Measurements from ENCODE around the gene RBM15B.
"Not testable (repeated sequence)": the region's sequence is repeated elsewhere in the genome, so short reads cannot be mapped to it uniquely, and the experiment has no call there.

The RBM15B gene, protein sequence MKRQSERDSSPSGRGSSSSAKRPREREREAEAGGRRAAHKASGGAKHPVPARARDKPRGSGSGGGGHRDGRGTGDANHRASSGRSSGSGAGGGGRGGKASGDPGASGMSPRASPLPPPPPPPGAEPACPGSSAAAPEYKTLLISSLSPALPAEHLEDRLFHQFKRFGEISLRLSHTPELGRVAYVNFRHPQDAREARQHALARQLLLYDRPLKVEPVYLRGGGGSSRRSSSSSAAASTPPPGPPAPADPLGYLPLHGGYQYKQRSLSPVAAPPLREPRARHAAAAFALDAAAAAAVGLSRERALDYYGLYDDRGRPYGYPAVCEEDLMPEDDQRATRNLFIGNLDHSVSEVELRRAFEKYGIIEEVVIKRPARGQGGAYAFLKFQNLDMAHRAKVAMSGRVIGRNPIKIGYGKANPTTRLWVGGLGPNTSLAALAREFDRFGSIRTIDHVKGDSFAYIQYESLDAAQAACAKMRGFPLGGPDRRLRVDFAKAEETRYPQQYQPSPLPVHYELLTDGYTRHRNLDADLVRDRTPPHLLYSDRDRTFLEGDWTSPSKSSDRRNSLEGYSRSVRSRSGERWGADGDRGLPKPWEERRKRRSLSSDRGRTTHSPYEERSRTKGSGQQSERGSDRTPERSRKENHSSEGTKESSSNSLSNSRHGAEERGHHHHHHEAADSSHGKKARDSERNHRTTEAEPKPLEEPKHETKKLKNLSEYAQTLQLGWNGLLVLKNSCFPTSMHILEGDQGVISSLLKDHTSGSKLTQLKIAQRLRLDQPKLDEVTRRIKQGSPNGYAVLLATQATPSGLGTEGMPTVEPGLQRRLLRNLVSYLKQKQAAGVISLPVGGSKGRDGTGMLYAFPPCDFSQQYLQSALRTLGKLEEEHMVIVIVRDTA

DNA sequence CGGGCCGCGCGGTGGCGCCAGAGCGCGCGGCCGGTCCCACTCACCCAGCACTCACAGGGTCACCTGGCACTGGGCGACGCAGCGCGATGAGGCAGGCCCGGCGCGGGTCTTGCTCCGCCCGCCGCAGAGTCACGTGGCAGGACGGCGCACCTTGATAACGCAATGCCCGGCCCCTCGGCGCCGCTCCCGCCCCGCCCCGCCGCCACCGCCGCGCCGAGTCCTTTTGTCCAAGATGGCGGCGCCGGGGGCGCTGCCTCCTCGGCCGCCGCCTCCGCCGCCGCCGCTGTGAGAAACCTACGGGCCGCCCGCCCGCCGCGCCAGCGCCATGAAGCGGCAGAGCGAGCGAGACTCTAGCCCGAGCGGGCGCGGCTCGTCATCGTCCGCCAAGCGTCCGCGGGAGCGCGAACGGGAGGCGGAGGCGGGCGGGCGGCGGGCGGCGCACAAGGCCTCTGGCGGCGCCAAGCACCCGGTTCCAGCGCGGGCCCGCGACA is at the start of gene RBM15B:
RBM15B (plus strand) TSS at position 211 of the 491 bp plus-strand sequence; CDS start at position 326, 115 bp downstream.
- DNase-seq, result peak; percentile 79

DNA sequence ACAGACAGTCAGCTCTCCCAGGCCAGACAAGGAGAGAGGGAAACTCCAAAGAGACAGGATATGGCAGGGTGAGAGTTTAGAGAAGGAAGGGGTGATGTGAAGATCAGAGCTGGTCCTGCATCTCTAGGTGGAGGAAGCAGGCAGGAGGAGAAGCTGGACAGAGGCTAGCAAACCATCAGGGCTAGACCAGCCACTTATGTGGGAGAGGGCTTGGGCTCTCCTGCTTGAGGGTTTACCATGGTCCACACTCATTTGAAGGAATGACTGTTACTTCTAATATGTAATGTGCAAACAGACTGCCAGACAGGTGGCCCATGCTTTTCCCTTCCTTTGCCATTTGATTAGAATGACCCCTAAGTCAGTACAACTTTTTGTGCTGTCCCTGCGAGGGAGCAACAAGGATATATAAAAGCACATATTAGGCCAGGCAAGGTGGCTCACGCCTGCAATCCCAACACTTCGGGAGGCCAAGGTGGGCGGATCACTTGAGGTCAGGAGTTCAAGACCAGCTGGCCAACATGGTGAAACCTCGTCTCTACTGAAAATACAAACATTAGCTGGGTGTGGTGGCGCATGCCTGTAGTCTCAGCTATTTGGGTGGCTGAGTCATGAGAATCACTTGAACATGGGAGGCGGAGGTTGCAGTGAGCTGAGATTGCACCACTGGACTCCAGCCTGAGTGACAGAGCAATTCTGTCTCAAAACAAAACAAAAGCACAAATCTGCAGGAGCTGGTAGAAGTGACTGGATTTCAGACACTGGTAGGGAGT is 47.0 kb upstream of the RBM15B start:
- no peak for DNase-seq

DNA sequence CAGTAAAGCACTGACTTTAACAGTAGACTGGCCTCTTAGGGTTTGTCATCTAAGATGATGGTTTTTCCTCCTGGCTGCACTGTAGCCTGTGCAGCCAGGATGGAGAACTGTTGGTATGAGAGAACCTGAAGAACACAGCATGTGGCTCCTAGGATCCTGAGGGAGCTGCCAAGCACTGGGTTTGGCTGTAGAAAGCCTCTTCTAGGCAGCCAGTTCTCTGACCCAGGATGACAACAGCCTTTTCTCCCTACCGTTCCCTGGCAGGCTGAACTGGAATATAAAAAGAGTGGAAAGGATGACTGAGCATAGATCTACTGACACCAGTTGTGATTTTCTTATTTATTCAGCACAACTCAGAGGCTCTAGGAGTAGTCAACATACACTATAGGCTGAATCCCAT is 40.3 kb upstream of the RBM15B start:
- no peak for DNase-seq

DNA sequence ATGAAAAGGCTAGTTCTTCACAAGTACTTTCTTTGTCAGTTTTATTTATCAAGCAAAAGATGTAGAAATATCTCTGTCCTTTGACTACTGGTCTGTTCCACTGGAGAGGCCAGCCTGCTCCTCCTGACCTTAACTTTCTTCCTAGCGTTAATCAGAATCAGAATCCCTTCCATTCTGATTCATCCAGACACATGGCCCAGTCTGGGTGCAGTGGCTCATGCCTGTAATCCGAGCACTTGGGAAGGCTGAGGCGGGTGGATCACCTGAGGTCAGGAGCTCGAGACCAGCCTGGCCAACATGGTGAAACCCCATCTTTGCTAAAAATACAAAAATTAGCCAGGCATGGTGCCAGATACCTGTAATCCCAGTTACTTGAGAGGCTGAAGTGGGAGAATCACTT is 38.0 kb upstream of the RBM15B start:
- no peak for DNase-seq

DNA sequence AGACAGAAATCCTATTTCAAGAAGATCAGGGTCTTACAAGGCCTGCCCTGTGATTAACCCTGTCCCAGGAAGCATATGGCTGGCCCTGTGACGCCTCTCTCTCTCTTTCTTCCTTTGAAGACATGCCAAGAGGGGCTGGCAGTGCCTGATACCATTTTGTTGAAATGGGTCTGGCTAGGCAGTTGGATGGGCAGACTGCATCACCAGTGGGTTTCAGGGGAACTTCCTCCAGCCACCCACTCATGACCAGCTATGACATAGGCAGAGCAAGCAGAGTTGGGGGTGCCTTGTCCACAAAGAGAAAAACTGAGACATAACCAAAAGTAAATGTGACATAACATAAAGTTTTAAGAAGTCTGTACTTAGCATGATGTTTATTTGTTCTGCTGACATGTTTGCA is 37.4 kb upstream of the RBM15B start:
- no peak for DNase-seq

DNA sequence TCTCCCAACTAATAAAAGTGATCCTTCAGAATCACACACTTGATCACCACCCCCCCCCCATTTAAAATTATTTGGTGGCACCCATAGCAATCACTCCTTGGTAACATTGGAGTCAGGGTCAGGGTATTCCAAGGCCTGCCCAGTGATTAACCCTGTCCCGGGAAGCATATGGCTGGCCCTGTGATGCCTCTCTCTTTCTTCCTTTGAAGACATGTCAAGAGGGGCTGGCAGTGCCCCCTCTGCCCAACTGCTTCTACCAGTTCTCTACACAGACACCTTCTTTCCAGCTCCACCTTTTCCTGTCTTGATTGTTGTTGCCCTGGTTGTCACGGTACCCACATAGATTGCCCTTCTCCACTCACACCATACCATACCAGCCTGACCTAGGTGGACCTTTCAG is 36.9 kb upstream of the RBM15B start:
- DNase-seq, result no peak

DNA sequence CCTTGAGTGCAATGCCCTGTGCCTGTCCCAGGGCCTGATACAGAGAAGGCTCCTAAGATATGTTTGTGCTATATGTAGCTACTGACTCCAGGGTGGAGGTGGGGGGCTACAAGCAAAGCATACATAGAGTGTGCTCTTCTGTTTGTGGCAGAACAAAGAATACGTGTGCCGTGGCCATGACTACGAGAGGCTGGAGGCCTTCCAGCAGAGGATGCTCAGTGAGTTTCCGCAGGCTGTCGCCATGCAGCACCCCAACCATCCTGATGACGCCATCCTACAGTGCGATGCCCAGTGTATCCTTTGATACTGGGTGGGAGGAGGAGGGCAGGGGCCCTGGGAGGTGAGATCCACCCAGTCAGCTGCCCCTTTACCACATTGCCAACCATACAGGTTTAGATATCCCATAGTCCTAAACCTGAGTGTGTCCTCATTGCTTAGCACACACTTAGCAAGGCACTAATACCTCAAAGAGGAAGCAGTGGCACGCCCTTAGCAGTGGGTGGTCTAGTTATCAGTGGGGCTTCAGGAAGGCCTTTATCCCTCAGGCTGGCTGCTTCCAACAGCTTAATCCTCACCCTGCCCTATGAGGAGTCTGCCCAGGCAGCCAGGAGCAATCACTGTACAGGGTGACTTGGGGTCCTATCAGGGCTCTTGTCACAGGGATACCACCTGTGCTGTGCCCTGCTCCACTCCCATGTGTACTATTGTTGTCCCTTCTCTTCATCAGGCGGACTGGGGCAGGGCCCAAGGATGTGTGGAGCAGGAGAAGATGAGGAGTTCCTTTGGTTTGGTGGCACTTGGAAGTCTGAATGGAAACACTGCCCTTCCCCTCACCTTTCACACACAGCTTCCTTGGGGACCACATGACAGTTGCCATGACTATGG is 36.1 kb upstream of the RBM15B start:
- no peak for DNase-seq

DNA sequence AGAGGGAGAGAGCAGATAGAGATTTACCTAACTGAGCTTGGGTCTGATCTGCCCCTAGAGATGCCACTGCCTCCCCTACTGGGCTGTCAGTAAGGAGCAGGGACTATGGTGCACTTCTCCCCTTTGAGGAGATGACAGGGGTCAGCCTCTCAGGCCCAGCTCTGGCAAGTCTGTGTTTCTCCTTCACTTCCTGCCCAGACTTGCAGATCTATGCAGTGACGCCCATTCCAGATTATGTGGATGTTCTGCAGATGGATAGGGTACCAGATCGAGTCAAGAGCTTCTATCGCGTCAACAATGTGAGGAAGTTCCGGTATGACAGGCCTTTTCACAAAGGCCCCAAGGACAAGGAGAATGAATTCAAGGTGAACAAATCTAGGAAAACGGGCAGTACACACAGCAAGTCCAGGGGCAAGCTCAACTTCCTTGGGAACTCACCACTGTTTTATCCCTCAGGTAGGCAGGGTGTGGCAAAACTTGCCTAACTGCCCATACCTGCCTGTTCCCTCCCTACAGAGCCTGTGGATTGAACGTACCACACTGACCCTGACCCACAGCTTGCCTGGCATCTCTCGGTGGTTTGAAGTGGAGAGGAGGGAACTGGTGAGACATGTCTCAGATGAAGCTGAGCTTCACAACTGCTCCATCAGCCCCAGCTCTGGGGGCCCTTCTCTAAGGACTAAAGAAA is 35.0 kb upstream of the RBM15B start:
- DNase-seq, result no peak

DNA sequence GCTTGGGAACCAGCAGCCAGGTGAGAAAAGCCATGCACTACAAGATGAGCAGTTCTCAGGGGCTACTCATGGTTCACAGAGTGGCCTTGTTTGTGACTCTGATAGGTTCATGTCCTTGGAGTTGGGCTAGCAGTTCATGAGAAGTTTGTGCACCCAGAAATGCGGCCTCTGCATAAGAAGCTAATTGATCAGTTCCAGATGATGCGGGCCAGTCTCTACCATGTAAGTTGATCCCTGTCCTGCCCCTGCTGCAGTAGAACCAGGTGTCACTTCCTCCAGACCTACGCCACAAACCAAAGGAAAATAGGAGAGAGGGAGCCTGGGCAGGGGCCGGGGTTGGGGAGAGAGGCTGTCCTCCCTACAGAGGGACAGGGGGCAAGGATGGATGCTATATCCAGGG is 33.2 kb upstream of the RBM15B start:
- DNase-seq, result no peak

DNA sequence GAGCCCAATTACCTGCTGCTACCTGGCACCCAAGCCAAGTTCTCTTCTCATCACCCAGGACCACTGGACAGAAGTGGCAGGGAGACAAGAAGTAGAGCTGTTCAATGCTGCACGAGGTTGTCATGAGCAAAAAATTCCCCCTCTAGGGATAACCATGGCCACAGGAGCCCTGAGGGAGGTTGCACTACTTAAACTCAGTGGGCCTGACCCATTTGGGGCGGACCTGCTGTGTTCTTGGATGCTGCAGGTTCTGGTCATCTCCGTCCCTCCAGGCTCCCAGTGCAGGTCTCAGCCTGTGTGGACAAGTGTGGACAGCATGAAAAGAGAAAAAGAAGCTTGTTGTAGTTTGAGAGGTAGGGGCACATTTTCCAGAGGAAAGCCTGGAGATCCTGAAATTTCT is 32.1 kb upstream of the RBM15B start:
- DNase-seq, result no peak

DNA sequence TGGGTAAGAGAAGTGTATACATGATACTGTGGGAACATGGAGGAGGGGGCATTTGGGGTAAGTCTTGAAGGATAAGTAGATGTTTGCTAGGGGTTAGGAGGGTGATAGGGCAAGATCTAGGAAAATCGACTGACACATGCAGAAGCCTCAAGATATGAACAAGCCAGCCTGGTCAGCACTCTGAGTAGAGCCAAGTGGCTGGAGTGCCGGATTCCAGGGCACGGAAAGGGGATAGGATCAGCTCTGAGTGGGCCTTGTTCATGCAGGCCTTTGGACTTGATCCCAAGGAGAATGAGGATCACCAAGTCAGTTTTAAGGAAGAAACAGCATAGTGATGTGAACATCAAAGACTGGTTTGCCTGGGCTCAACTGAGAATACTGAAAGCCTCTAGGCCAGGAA is 30.3 kb upstream of the RBM15B start:
- DNase-seq, result no peak

DNA sequence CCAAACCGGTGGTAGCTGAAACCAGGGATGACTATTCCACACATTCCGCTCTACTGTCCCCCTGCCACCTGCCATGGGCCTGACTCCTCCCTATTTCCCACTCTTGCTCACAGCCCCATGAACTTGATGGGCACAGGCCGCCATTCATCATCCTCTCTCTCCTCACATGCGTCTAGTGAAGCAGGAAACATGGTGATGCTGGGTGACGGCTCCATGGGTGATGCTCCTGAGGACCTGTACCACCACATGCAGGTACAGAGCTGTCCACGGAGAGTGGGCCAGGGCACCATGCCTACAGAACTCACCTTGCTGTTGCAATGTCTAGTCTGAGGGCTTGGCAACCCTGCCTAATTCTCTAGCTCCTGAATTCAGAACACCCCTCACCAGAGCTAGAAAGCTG is 29.3 kb upstream of the RBM15B start:
- no peak for DNase-seq

DNA sequence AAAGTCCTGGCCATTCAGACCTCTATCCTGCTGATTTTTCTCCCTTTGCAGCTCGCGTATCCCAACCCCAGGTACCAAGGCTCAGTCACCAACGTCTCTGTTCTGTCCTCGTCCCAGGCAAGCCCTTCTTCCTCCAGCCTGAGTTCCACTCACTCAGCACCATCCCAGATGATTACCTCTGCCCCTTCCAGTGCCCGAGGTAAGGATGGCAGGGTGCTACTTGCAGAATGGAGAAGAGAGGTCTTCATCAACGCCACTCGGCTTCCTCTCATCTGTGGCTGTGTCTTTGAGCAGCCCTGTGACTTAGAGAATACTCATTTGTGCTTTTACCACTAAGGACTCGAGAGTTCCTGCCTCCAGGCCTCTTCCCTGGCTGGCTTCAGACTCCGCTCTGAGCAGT is 28.6 kb upstream of the RBM15B start:
- no peak for DNase-seq

DNA sequence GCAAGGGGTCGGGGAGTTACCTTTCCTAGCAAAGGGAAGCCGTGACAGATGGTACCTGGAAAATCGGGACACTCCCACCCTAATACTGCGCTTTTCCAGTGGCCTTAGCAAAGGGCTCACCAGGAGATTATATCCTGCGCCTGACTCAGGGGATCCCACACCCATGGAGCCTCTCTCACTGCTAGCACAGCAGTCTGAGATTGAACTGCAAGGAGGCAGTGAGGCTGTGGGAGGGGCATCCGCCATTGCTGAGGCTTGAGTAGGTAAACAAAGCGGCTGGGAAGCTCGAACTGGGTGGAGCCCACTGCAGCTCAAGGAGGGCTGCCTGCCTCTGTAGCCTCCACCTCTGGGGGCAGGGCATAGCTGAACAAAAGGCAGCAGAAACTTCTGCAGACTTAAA is 22.8 kb upstream of the RBM15B start:
- not testable (repeated sequence) for DNase-seq

DNA sequence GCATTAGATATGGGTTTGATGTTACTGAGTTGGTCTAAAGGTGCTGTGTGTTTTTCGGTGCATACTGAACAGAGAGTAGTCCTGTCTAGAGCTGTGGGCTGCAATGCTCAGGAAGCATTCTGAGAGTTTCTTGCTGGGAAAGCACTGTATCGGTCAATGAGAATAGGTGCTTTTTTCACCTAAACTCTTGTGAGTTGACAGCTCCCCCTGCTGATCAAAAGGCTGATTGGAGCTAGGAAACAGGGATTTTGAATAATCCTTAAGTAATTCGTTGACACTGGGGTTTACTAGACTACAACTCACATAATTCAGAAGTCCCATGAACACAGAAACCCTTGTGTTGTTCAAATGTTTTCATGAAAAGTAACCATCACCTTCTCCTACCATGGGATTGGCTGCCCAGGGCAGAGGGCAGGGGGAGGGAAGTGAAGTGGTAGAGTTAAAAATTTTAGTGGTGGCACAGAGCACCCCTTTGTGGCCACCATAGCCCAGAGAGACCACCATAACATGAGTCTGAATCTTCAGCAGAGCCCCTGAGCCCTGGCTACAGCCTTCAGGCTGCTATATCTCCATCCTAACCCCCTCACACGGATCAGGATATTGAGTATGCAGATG is 19.0 kb upstream of the RBM15B start:
- peak; percentile 54 for DNase-seq

DNA sequence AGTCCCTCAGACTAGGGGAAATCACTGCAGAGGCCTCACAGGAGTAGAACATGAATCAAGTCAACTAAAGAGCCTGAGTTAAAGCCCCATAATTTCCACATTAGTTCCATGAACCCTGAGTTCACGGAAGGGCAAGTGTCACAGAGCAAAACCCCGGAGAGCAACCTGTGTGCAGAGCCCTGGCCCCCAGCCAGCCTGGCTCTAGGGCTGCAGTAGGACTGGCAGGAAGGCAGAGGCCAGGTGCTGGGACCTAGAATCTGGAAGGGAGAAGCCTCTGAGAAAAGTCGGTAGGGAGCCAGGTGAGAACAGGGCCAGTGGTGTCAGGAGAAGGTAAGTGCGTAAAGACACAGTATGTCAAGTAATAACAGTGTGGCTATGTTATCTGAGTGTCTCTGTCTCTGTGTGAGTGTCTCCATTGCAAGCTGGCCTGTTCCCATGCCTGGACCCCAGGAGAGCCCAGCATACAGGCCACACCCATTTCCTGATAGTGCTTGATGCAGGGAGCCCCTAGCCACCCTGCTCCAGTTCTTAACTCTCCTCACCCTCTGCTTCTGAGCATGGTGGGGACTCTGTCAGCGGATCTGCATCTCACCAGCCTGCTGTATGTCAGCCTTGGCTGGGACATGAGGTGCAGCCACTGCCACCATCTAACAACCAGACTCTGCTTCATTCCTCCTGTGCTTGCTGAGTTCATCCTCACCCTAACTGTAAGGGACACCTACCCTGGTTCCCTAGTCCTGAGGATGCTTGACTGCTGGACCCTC is 17.2 kb upstream of the RBM15B start:
- DNase-seq, result no peak

DNA sequence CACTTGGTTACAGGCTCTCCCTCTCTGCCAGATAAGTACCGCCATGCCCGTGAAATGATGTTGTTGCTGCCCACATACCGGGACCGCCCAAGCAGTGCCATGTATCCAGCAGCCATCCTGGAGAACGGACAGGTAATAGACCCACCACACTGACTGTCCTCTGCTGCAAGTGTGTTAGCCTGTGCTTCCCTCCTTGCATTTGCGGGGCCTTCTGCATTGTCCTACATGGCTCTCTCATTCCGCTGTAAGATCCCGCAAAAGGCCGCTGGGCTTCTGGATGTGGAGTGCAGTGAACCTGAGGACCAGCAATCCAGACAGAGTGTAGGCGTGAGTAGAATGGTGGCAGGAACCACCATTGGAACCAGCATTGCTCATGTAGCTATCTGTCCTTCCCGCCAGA is 16.6 kb upstream of the RBM15B start:
- no peak for DNase-seq

DNA sequence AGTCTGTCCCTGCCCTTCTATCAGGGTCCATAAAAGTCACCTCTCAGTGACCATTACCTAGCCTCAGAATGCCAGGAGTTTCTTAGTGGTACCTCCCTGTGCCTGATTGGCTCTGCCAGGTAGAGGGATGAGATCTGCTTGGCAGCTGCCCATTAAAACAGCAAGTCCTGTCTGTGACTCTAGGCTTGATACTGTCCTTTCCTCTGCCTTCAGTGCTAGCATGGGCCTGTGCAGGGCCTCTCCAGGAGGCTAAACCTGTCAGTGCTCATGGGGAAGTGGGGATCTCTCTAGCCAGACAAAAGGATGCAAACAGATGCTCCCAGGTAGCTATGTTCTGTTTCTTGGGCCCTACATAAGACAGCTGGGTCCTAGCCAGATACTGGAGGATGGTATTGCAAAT is 15.9 kb upstream of the RBM15B start:
- DNase-seq, result no peak

DNA sequence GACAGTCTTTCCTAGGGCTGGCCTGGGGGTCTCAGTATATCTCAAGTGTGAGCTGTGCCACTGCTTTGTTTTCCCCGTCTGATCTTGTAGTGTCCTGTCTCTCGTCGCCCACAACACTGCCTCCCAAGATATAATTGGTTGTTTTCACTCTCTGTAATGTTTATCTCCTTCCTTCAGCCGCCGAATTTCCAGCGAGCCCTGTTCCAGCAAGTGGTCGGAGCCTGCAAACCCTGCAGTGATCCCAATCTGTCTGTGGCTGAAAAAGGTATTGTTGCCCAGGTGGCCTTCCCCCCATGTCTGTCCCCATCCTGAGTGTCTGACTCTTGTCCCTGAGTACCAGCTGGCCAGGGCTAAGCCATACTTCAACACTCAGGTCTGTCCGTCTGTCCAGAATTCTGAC is 15.5 kb upstream of the RBM15B start:
- no peak for DNase-seq

DNA sequence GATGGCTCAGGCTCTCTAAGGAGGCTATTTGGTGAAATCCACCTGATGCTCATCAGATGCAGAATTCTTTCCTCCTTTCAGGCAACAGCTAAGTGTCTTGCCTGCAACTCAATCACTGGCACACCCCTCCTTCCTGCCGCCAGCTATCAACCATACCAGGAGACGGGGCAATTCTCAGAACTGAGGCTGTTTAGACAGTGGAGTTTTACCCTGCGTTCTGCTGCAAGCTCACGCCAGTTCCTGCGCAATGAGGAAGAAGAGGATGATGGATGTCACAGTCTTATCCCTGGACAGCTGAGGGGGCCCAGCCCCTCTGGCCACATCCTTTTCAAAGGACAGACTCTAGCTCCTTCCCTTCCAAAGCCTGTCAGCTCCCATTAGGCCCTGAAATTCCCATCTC is 13.0 kb upstream of the RBM15B start:
- DNase-seq, result no peak
